Measurements from ENCODE around the gene PEX14.

PEX14 gene

GRCh38 chr1:10521537-10522157 is 46.9 kb downstream of the PEX14 start:
- no peak for DNase-seq

DNA sequence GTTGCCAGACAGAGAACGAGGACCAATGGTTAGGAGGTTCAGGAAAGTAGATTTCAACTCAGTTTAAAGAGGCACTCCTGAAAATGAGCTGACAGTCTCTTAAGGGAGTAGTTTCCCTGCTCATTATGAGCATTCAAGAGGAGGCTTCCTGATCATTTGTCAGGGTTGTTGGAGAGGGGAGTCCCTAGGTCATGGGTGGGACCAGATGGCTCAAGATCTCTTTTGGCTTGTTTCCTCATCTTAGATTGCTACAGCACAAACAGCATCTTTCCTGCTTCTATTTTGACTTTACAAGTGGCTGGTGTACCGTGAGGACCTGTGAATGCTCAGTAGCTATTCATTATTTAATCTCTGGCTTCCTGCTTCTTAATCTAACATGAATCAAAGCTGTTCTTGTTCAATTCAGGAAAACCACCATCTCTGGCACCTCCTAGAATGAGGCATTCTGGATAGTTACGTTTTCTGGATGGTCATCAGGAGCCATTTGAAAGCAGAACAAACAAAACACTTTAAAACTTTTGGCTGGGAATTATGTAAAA is 47.6 kb downstream of the PEX14 start:
- DNase-seq, result no peak

DNA sequence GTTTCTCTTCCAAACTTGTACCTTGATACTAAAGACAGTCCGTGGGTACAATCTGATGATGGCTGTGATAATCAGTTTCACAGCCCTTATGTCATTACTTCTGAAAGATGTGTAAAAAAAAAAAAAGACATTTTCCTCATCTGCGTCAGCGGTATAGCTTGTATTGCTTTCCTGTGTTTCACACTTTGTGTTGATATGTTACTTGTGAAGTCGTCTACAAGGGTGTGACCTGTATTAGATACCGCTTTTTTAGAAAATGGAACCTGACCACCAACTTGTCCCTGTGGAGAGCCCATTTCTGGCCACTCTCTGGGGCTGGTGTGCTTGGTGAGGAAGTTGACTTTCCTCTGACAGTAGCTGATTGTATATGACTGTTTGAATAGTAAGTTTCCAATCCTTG is 50.5 kb downstream of the PEX14 start:
- DNase-seq, result no peak

DNA sequence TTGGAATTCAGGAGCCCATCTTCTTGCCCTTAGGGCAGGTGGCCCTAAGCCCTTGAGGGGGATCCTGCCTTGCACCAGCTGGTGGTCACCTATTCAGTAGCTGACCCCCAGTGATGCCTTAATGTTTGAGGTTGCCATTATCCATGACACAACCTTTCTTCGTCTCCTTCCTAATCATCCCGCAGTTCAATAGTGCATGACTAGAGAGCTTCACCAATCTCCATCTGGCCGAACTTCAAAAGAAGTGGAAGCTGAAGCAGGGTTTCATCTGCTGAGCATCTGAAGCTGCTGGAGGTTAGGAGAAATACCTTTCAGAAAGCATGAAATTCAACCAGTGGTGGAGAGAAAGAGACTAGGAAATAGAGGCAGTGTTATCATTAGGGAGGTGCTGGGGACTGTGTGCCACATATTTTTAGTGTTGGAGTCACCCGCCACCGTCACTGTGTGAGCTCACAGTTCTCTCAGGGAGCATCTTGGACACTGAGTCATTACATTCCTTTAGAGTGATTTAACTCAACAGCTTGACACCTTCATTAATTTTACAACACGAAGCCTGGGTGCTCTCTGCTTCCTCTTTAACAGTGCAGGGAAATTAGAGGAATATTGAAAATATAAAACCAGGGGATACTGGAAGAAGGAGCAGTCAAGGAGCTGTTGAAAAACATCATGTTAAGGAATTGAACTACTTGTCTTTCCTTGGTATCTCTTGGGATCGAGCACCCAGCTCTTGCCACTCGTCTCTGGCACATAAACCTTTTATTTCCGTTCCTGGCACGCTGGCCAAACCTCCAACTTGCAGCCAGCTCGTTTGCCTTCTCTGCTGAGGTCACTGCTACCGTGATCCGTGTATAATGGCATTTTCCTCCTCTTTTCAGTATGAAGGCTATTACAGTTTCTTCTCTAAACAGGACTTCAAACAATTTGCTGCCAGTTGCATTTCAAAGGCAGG is 53.6 kb downstream of the PEX14 start:
- peak; percentile 42 for DNase-seq

DNA sequence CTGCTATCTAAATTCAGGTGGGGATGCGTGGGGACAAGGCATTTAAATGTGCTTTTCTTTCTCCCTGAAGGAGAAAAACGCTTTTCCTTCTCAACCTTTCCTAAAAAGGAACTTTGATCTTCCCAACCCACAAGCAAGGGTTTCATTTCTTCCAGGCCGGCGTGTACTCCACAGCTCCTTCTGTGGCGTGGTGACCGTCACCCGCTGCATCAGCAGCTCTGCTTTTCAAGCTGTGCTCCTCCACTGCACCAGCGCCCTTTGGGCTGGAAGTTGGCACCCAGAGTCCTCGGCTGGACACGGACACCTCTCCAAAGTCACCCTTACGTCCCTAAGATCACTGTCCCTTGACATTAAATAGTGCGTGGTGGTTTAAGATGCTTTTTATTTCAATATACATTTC is 54.3 kb downstream of the PEX14 start:
- peak; percentile 46 for DNase-seq

DNA sequence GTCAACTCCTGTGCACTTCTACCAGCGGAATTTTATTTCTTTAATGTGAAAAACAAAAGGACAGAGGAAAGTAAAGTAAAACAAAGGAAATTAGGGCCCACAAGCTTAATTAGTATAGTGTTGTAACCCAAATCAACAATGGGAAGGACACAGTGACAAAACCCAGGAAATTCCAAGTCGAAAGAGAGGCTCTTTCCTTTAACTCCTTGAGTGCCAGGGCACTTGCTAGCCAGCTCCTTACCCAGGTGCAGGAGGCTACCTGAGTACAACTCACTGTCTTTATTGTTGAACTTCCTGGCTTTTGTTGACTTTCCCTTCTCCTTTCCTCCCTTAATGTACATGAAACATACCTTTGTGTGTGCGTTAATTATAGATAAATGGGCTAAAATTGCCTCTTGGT is 55.0 kb downstream of the PEX14 start:
- DNase-seq, result no peak

DNA sequence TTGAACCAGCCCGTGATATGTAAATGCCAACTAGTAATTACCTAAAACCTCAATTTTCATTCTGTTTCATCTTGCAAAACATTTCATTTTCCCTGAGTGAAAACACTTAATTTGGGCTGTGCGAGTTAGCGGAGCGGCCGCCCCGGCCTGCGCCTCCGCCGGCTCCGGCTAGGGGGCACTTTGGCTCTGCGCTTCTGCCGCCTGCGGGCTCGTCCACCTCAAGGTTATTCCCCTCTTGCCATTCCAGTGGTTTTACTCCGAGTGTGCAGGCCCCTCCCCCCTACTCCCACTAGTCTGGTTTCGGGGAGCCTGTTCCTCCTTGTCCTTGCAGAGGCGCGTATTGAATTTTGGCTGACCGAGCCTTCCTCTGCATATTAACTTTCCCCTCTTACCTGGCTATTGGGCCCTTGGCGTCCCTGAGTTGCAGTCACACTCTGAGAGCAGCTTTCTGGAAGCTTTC is 55.6 kb downstream of the PEX14 start:
- peak; percentile 87 for DNase-seq

- DNase-seq, result peak; percentile 28
Measured at GRCh38 chr1:10530756-10531495, 56.2 kb downstream of the PEX14 start.

DNA sequence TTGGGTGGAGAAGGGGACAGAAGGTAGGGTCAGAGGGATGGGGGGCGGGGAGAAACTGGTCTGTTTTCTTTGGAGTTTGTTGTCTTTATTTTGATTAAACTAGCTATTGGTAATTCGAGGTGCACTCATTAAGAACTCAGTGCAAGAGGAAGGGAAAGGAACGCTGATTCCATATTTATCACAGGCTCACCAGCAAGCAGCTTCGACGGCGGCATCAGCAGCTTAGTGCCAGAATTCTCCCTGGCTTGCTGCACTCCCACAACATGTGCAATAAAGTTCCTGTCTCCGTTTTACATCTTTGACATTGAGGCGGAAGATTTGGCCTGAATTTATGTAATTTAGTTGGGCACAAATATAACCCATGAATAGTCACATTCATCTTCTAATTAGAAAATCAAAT is 57.6 kb downstream of the PEX14 start:
- peak; percentile 64 for DNase-seq

- DNase-seq, result no peak
Measured at GRCh38 chr1:10534519-10534918, 59.8 kb downstream of the PEX14 start.

GRCh38 chr1:10536133-10536770 is 61.5 kb downstream of the PEX14 start:
- peak; percentile 45 for DNase-seq

- DNase-seq, result peak; percentile 46
Measured at GRCh38 chr1:10537082-10537766, 62.5 kb downstream of the PEX14 start.

DNA sequence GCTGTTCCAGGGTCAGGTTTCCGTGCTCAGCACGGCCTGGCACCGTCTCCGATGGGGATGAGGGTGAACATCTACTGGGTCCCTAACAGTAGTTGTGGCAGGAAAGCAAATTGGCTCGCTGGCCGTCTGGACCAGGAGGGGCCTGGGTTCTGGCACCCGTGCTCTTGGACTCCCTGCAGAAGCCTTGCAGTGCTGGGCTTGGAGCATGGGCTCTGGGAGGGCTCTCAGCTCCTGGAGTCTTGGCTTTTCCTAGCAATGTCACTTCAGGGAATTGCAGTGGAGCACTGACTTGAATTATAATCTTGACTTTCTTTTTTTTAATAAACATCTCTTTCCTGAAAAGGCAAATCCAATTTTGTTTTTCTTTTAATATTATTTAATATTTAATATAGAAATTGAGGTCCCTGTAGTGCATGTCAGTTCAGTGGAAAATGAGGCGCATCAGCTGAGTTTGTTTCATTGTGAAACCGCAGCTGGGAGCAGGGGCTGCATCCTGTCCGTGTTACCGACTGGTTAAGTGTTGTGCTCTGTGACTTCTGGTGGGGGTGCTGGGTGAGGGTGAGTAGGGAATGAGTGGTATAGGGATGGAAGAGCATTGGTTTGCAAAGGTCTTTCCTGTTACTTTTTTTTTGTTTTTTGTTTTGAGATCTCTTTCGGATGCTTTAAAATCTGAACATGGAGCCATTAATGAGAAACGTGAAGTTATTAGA is 64.1 kb downstream of the PEX14 start:
- DNase-seq, result peak; percentile 47

GRCh38 chr1:10539411-10540043 is 64.8 kb downstream of the PEX14 start:
- DNase-seq, result peak; percentile 36

- peak; percentile 82 for DNase-seq
Measured at GRCh38 chr1:10540277-10541005, 65.7 kb downstream of the PEX14 start.

DNA sequence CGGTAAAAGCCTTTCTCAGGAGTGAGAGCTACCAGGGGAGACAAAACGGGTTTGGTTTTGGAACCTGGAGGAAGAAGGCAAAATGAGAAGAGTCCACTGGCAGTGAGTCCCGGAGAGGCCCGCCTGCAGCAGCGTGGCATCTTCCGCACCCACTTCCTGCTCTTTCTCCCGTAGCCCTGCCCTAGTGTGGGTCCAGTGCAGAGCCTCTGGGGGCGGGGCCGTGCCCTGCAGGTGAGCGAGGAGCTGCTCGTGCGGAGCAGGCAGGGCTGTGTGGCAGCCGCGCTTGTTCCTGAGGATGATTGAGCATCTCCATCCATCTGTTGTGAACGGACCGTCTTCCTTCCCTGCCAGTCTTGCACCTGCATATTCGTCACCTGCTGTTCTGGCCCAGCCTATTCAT is 66.5 kb downstream of the PEX14 start:
- peak; percentile 32 for DNase-seq

DNA sequence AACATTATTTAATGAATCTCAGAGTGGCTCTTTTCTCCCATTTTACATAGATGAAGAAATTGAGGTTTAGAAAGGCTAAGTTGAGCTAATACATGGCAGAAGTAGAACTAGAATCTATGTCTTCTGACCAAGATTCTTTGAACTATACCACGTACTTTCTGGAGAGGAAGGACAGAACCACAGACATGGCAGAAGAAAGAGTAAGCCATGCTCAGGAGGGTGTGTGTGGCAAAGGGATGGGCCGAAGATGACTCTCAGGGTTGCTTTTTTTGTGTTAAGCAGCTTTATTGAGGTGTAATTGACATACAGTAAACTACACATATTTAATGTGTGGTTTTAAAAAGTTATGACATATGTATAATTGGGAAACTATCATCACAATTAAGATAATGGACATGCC is 69.5 kb downstream of the PEX14 start:
- no peak for DNase-seq

- DNase-seq, result no peak
Measured at GRCh38 chr1:10546896-10547295, 72.1 kb downstream of the PEX14 start.

GRCh38 chr1:10549904-10550664 is 75.3 kb downstream of the PEX14 start:
- no peak for DNase-seq
